HG02763 (cell line): ENCODE results near the gene EGR1.

Experiments used
- ATAC-seq: cut with Tn5 transposase; IDR thresholded peaks from one replicate; pipeline ENCODE4 v1.9.1; 2021; ENCODE audit warnings: mild to moderate bottlenecking, moderate library complexity; ENCODE audit not compliant: unreplicated experiment

The EGR1 gene

GRCh38 chr5:138452720-138453119 is 12.6 kb upstream of the EGR1 start:
- no peak for ATAC-seq

GRCh38 chr5:138453590-138453989 is 11.7 kb upstream of the EGR1 start:
- no peak for ATAC-seq

- no peak for ATAC-seq
Observed at GRCh38 chr5:138454121-138454520, 11.2 kb upstream of the EGR1 start.

- no peak for ATAC-seq
Observed at GRCh38 chr5:138455232-138455930, 9.9 kb upstream of the EGR1 start.

- no peak for ATAC-seq
Observed at GRCh38 chr5:138457531-138458275, 7.6 kb upstream of the EGR1 start.

GRCh38 chr5:138458384-138458783 is 6.9 kb upstream of the EGR1 start:
- ATAC-seq = no peak

GRCh38 chr5:138458856-138459255 is 6.4 kb upstream of the EGR1 start:
- no peak for ATAC-seq

GRCh38 chr5:138459311-138459933 is 5.9 kb upstream of the EGR1 start:
- ATAC-seq = no peak

GRCh38 chr5:138460032-138460693 is 5.1 kb upstream of the EGR1 start:
- ATAC-seq = no peak

- ATAC-seq = no peak
Observed at GRCh38 chr5:138461343-138462125, 3.7 kb upstream of the EGR1 start.

- no peak for ATAC-seq
Observed at GRCh38 chr5:138463419-138464007, 1.8 kb upstream of the EGR1 start.

- ATAC-seq = peak; percentile 37
Observed at GRCh38 chr5:138464008-138464387, 1.3 kb upstream of the EGR1 start.

GRCh38 chr5:138464388-138465260 is 655 bp upstream of the EGR1 start:
- peak; percentile 70 for ATAC-seq

- ATAC-seq = no peak
Observed at GRCh38 chr5:138466125-138466899, 1.0 kb downstream of the EGR1 start.

- ATAC-seq = no peak
Observed at GRCh38 chr5:138466900-138467710, 1.8 kb downstream of the EGR1 start.

- ATAC-seq = no peak
Observed at GRCh38 chr5:138467711-138468132, 2.4 kb downstream of the EGR1 start.

GRCh38 chr5:138468133-138468965 is 3.1 kb downstream of the EGR1 start:
- no peak for ATAC-seq
